Measurements from ENCODE around the gene CCT8L2. TPM values are rescaled to one million over a fixed set of nuclear protein-coding genes. Genes with fewer than 3 reads are reported as not detected.
"Not testable (repeated sequence)": the region's sequence is repeated elsewhere in the genome, so short reads cannot be mapped to it uniquely, and the experiment has no call there.

The CCT8L2 gene
- total RNA-seq, 2 donors from 2014 or later, result not detected

DNA sequence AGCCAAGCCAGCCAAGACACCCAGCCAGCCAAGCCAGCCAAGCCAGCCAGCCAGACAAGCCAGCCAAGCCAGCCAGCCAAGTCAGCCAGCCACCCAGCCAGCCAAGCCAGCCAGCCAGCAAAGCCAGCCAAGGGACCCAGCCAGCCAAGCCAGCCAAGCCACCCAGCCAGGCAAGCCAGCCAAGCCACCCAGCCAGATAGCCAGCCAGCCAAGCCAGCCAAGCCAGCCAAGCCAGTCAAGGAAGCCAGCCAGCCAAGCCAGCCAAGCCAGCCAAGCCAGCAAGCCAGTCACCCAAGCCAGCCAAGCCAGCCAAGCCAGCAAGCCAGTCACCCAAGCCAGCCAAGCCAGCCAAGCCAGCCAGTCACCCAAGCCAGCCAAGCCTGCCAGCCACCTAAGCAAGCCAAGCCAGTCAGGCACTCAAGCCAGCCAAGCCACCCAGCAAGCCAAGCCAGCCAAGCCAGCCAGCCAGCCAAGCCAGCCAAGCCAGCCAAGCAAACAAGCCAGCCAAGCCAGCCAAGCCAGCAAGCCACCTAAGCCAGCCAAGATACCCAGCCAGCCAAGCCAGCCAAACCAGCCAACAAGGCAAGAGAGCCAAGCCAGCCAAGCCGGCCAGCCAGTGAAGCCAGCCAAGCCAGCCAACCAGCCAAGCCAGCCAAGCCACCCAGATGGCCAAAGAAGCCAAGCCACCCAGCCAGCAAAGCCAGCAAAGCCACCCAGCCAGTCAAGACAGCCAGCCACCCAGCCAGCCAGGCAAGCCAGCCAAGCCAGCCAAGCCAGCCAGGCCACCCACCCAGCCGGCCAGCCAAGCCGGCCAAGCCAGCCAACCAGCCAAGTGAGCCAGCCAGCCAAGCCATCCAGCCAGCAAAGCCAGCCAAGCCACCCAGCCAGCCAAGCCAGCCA lies 33.3 kb downstream of the CCT8L2 start:
- H3K36me3 Mint-ChIP-seq (ENCODE audit: low read depth), result no peaks in the 10 kb centered on the region
- H3K4me1 Mint-ChIP-seq, result no peaks in the 10 kb centered on the region
- Histone ChIP-seq H3K27ac (ENCODE audit: low read depth, low read length) (no peak overlapping the region), H3K36me3 (ENCODE audit: control insufficient read depth, insufficient read depth, low read length) (no peaks in the 10 kb centered on the region), H3K4me3 (ENCODE audit: low read length) (no peak overlapping the region), H3K9me3 (ENCODE audit: control insufficient read depth, low read length) (peaks cover 7% of the 10 kb centered on the region), H3K9ac (ENCODE audit: extremely low read depth, low read length, poor library complexity, severe bottlenecking) (no peak overlapping the region), H3K27me3 (ENCODE audit: control insufficient read depth, insufficient read depth, low read length, poor library complexity, severe bottlenecking) (no peaks in the 10 kb centered on the region), H3K4me1 (ENCODE audit: control insufficient read depth, insufficient read depth, low read length) (no peaks in the 10 kb centered on the region)
- H3K9me3 Mint-ChIP-seq, result peaks cover 40% of the 10 kb centered on the region
- 90% methylated on average over 3 of the region's 3 CpGs; no CpG with 5 or more reads in 1 of the 2 experiments for WGBS, 2 experiments (ENCODE audit: insufficient coverage in 1 of 2, insufficient read length in 1 of 2)
- H3K27me3 Mint-ChIP-seq (ENCODE audit: insufficient read depth), result no peaks in the 10 kb centered on the region
- H3K27ac Mint-ChIP-seq, result no peak overlapping the region
- TF ChIP-seq, protein P1, sequence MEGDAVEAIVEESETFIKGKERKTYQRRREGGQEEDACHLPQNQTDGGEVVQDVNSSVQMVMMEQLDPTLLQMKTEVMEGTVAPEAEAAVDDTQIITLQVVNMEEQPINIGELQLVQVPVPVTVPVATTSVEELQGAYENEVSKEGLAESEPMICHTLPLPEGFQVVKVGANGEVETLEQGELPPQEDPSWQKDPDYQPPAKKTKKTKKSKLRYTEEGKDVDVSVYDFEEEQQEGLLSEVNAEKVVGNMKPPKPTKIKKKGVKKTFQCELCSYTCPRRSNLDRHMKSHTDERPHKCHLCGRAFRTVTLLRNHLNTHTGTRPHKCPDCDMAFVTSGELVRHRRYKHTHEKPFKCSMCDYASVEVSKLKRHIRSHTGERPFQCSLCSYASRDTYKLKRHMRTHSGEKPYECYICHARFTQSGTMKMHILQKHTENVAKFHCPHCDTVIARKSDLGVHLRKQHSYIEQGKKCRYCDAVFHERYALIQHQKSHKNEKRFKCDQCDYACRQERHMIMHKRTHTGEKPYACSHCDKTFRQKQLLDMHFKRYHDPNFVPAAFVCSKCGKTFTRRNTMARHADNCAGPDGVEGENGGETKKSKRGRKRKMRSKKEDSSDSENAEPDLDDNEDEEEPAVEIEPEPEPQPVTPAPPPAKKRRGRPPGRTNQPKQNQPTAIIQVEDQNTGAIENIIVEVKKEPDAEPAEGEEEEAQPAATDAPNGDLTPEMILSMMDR (conservative IDR thresholded peaks at IDR 0.05), result no peak
- DNase-seq, result no peak
- no peak overlapping the region for H3K4me3 Mint-ChIP-seq

DNA sequence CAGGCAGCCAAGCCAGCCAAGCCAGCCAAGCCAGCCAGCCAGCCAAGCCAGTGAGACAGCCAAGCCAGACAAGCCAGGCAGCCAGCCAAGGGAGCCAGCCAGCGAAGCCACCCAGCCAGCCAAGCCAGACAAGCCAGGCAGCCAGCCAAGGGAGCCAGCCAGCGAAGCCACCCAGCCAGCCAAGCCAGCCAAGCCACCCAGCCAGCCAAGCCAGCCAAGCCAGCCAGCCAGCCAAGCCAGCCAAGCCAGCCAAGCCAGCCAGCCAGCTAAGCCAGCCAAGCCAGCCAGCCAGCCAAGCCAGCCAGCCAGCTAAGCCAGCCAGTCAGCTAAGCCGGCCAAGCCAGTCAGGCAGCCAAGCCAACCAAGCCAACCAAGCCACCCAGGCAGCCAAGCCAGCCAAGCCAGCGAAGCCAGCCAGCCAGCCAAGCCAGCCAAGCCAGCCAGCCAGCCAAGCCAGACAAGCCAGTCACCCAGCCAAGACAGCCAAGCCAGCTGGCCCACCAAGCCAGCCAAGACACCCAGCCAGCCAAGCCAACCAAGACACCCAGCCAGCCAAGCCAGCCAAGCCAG lies 34.1 kb downstream of the CCT8L2 start:
- not testable (repeated sequence) for H3K27ac Mint-ChIP-seq; H3K27ac ChIP-seq (ENCODE audit: low read depth, low read length); H3K36me3 ChIP-seq (ENCODE audit: control insufficient read depth, insufficient read depth, low read length); H3K36me3 Mint-ChIP-seq (ENCODE audit: low read depth); H3K4me3 Mint-ChIP-seq; H3K27me3 Mint-ChIP-seq (ENCODE audit: insufficient read depth); DNase-seq; H3K4me1 ChIP-seq (ENCODE audit: control insufficient read depth, insufficient read depth, low read length); H3K4me1 Mint-ChIP-seq; H3K9ac ChIP-seq (ENCODE audit: extremely low read depth, low read length, poor library complexity, severe bottlenecking); H3K9me3 ChIP-seq (ENCODE audit: control insufficient read depth, low read length); H3K27me3 ChIP-seq (ENCODE audit: control insufficient read depth, insufficient read depth, low read length, poor library complexity, severe bottlenecking); H3K4me3 ChIP-seq (ENCODE audit: low read length)
- H3K9me3 Mint-ChIP-seq, result peaks cover 49% of the 10 kb centered on the region
- WGBS, 2 experiments (ENCODE audit: insufficient coverage in 1 of 2, insufficient read length in 1 of 2), result 47 to 66% methylated on average over 3 to 4 of the region's 4 CpGs

DNA sequence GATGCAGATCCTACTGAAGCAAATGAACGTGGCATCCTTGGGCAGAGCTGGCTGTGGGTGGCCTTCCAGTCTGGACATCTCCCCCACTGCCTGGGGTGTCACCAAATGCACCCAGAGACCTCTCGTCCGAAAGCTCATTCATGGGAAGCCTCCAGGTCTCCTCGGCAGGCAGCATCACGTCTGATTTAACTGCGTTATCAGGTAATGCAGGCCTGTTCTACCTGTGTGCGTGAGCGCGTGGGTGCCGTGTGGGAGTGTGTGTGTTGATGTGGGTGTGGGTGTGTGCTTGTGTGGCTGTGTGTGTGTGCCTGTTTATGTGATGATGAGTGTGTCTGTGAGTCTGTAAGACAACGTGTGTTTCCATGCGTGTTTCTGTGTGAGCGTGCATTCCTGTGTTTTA lies 35.1 kb downstream of the CCT8L2 start:
- not testable (repeated sequence) for DNase-seq; H3K27ac ChIP-seq (ENCODE audit: low read depth, low read length); H3K4me1 ChIP-seq (ENCODE audit: control insufficient read depth, insufficient read depth, low read length); H3K27me3 ChIP-seq (ENCODE audit: control insufficient read depth, insufficient read depth, low read length, poor library complexity, severe bottlenecking); H3K4me1 Mint-ChIP-seq; H3K27me3 Mint-ChIP-seq (ENCODE audit: insufficient read depth); H3K36me3 ChIP-seq (ENCODE audit: control insufficient read depth, insufficient read depth, low read length); H3K4me3 Mint-ChIP-seq; H3K4me3 ChIP-seq (ENCODE audit: low read length); H3K36me3 Mint-ChIP-seq (ENCODE audit: low read depth); H3K9me3 ChIP-seq (ENCODE audit: control insufficient read depth, low read length); H3K27ac Mint-ChIP-seq; H3K9ac ChIP-seq (ENCODE audit: extremely low read depth, low read length, poor library complexity, severe bottlenecking)
- 9 to 85% methylated on average over 1 to 13 of the region's 13 CpGs for WGBS, 2 experiments (ENCODE audit: insufficient coverage in 1 of 2, insufficient read length in 1 of 2)
- H3K9me3 Mint-ChIP-seq, result peaks cover 52% of the 10 kb centered on the region

DNA sequence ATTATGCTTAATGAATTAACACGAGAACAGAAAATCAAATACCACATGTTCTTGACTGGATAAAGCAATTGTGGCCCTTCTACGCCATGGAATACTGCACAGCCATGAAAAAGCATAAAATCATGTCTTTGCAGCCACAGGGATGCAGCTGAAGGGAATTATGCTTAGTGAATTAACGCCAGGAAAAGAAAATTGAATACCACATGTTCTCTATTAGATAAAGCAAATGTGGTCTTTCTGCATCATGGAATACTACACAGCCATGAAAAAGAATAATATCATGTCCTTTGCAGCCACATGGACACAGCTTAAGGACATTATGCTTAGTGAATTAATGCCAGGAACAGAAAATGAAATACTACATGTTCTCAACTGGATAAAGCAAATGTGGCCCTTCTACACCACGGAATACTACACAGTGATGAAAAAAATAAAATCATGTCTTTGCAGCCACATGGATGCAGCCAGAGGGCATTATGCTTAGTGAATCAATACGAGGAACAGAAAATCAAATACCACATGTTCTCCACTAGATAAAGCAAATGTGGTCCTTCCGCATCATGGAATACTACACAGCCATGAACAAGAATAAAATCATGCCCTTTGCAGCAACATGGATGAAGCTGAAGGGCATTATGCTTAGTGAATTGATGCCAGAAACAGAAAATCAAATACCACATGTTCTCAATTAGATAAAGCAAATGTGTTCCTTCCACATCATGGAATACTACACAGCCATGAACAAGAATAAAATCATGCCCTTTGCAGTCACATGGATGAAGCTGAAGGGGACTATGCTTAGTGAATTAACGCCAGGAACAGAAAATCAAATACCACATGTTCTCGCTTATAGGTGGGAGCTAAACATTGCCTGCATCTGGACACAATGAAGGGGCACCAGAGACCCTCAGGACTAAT lies 37.3 kb downstream of the CCT8L2 start:
- not testable (repeated sequence) for H3K9me3 ChIP-seq (ENCODE audit: control insufficient read depth, low read length); H3K27me3 Mint-ChIP-seq (ENCODE audit: insufficient read depth); H3K4me1 ChIP-seq (ENCODE audit: control insufficient read depth, insufficient read depth, low read length); H3K27me3 ChIP-seq (ENCODE audit: control insufficient read depth, insufficient read depth, low read length, poor library complexity, severe bottlenecking); H3K27ac Mint-ChIP-seq; H3K27ac ChIP-seq (ENCODE audit: low read depth, low read length); H3K36me3 Mint-ChIP-seq (ENCODE audit: low read depth); H3K9ac ChIP-seq (ENCODE audit: extremely low read depth, low read length, poor library complexity, severe bottlenecking); H3K36me3 ChIP-seq (ENCODE audit: control insufficient read depth, insufficient read depth, low read length); H3K4me1 Mint-ChIP-seq; DNase-seq; H3K4me3 Mint-ChIP-seq
- 88 to 92% methylated on average over 2 to 6 of the region's 8 CpGs for WGBS, 2 experiments (ENCODE audit: insufficient coverage in 1 of 2, insufficient read length in 1 of 2)
- H3K4me3 ChIP-seq (ENCODE audit: low read length), result peak overlapping the region; percentile 10
- peaks cover 58% of the 10 kb centered on the region for H3K9me3 Mint-ChIP-seq

DNA sequence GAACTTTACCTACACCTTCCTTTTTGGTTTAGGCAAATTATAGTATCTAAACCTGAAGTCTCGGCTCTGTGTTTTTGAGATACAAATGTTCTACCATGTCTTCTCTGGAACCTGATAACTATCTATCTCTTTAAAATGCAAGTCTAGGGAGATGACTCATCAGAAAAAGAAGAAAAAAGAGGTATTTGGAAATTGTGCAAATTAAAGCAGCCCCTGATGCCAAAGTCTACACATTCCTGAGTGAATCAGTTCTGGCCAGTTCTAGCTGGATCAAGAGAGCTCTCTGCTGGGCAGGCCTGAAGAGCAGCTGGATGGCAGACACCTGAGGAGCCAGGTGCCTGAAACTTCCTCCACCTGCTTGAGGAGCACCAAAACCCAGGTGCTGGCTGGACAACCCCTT lies 49.3 kb downstream of the CCT8L2 start:
- H3K9me3 Mint-ChIP-seq, result peaks cover 39% of the 10 kb centered on the region
- H3K4me3 ChIP-seq (ENCODE audit: low read length); H3K4me1 ChIP-seq (ENCODE audit: control insufficient read depth, insufficient read depth, low read length); H3K9ac ChIP-seq (ENCODE audit: extremely low read depth, low read length, poor library complexity, severe bottlenecking); H3K36me3 ChIP-seq (ENCODE audit: control insufficient read depth, insufficient read depth, low read length); H3K9me3 ChIP-seq (ENCODE audit: control insufficient read depth, low read length); H3K36me3 Mint-ChIP-seq (ENCODE audit: low read depth); H3K4me1 Mint-ChIP-seq; H3K27me3 ChIP-seq (ENCODE audit: control insufficient read depth, insufficient read depth, low read length, poor library complexity, severe bottlenecking); H3K4me3 Mint-ChIP-seq; H3K27ac Mint-ChIP-seq; DNase-seq; H3K27me3 Mint-ChIP-seq (ENCODE audit: insufficient read depth); H3K27ac ChIP-seq (ENCODE audit: low read depth, low read length): not testable (repeated sequence)
- WGBS, 2 experiments (ENCODE audit: insufficient coverage in 1 of 2, insufficient read length in 1 of 2), result no CpG with 5 or more reads among the region's 1 CpG

All from endodermal cell (in vitro differentiated cells).